HUES64 (cell line): ENCODE data around the gene GLDC.
"Not testable (repeated sequence)": the region's sequence is repeated elsewhere in the genome, so short reads cannot be mapped to it uniquely, and the experiment has no call there.

Experiments used
- H3K27ac ChIP-seq: 2 replicates; pipeline ENCODE4 v1.7.0; 2013; ENCODE audit warnings: low read depth, low read length, inconsistent platforms
- H3K27me3 ChIP-seq: 2 replicates; pipeline ENCODE4 v1.6.1; 2013; ENCODE audit warnings: mild to moderate bottlenecking, low read length; ENCODE audit not compliant: insufficient read depth
- H3K36me3 ChIP-seq: 2 replicates; pipeline ENCODE4 v1.6.1; 2013; ENCODE audit warnings: mild to moderate bottlenecking, low read length; ENCODE audit not compliant: insufficient read depth
- H3K4me1 ChIP-seq: 2 replicates; pipeline ENCODE4 v1.6.1; 2013; ENCODE audit warnings: mild to moderate bottlenecking, low read length, moderate library complexity; ENCODE audit not compliant: insufficient read depth
- H3K4me3 ChIP-seq: 2 replicates; pipeline ENCODE4 v1.5.1; 2013; ENCODE audit warnings: mild to moderate bottlenecking, low read length, moderate library complexity
- H3K9ac ChIP-seq: 2 replicates; pipeline ENCODE4 v1.6.1; 2013; ENCODE audit warnings: mild to moderate bottlenecking, low read depth, low read length
- H3K9me3 ChIP-seq: 2 replicates; pipeline ENCODE4 v1.6.1; 2013; ENCODE audit warnings: low read depth, low read length; ENCODE audit not compliant: insufficient read depth
- WGBS: fragments of 150-250, 120-280 bp; methylation state at CpG from one replicate; pipeline ENCODE4 v1.1.7; 2013; ENCODE audit warnings: missing lambda C conversion rate; 5-methylcytosine and 5-hydroxymethylcytosine counted together

Gene GLDC

GRCh38 chr9:6545017-6545691, 100.4 kb downstream of the GLDC start:
- Histone ChIP-seq H3K27ac (no peak overlapping the region), H3K4me1 (no peaks in the 10 kb centered on the region), H3K27me3 (no peaks in the 10 kb centered on the region), H3K36me3 (peaks cover 65% of the 10 kb centered on the region), H3K4me3 (no peak overlapping the region), H3K9ac (no peak overlapping the region), H3K9me3 (no peaks in the 10 kb centered on the region)
- WGBS = 94% methylated on average over 6 of the region's 8 CpGs

GRCh38 chr9:6543204-6543603, 102.3 kb downstream of the GLDC start:
- Histone ChIP-seq H3K36me3 (peaks cover 64% of the 10 kb centered on the region), H3K9ac (no peak overlapping the region), H3K27me3 (no peaks in the 10 kb centered on the region), H3K4me1 (no peaks in the 10 kb centered on the region), H3K27ac (no peak overlapping the region), H3K9me3 (no peaks in the 10 kb centered on the region), H3K4me3 (no peak overlapping the region)
- 84% methylated on average over 6 of the region's 6 CpGs for WGBS

- WGBS = 92% methylated on average over 4 of the region's 5 CpGs
- H3K9me3 ChIP-seq, H3K9ac ChIP-seq, H3K27me3 ChIP-seq, H3K4me3 ChIP-seq, H3K4me1 ChIP-seq, H3K27ac ChIP-seq: not testable (repeated sequence)
- H3K36me3 ChIP-seq = peaks cover 64% of the 10 kb centered on the region
Measured at GRCh38 chr9:6542617-6543016, 102.9 kb downstream of the GLDC start.

GRCh38 chr9:6538666-6539071, 106.9 kb downstream of the GLDC start:
- Histone ChIP-seq H3K9me3 (no peaks in the 10 kb centered on the region), H3K4me1 (no peaks in the 10 kb centered on the region), H3K4me3 (no peak overlapping the region), H3K27me3 (no peaks in the 10 kb centered on the region), H3K36me3 (peaks cover 67% of the 10 kb centered on the region), H3K27ac (no peak overlapping the region), H3K9ac (no peak overlapping the region)
- WGBS = 85% methylated on average over 3 of the region's 3 CpGs

- 97% methylated on average over 3 of the region's 3 CpGs for WGBS
- peaks cover 72% of the 10 kb centered on the region for H3K36me3 ChIP-seq
- H3K9ac ChIP-seq = no peak overlapping the region
- H3K27me3 ChIP-seq = no peaks in the 10 kb centered on the region
- H3K4me3 ChIP-seq = no peak overlapping the region
- no peak overlapping the region for H3K27ac ChIP-seq
- H3K4me1 ChIP-seq = no peaks in the 10 kb centered on the region
- no peaks in the 10 kb centered on the region for H3K9me3 ChIP-seq
Measured at GRCh38 chr9:6535594-6535993, 109.9 kb downstream of the GLDC start.

- no peaks in the 10 kb centered on the region for H3K36me3 ChIP-seq
- peaks cover 4% of the 10 kb centered on the region; the same call in 1 of the 2 replicates for H3K9me3 ChIP-seq
- no peak overlapping the region for H3K9ac ChIP-seq
- H3K4me3 ChIP-seq = no peak overlapping the region
- no peak overlapping the region for H3K27ac ChIP-seq
- 91% methylated on average over 2 of the region's 2 CpGs for WGBS
- H3K4me1 ChIP-seq = no peaks in the 10 kb centered on the region; the same call in 1 of the 2 replicates
- H3K27me3 ChIP-seq = no peaks in the 10 kb centered on the region
Measured at GRCh38 chr9:6525326-6526045, 120.0 kb downstream of the GLDC start.

GRCh38 chr9:6522263-6522662, 123.3 kb downstream of the GLDC start:
- H3K36me3 ChIP-seq = no peaks in the 10 kb centered on the region
- H3K4me3 ChIP-seq = no peak overlapping the region
- no peak overlapping the region for H3K9ac ChIP-seq
- peaks cover 4% of the 10 kb centered on the region; the same call in 1 of the 2 replicates for H3K9me3 ChIP-seq
- no peaks in the 10 kb centered on the region; the same call in 1 of the 2 replicates for H3K4me1 ChIP-seq
- no peaks in the 10 kb centered on the region for H3K27me3 ChIP-seq
- no peak overlapping the region for H3K27ac ChIP-seq
- WGBS = 95% methylated on average over 3 of the region's 4 CpGs

GRCh38 chr9:6512085-6512657, 133.4 kb downstream of the GLDC start:
- Histone ChIP-seq H3K4me3 (no peak overlapping the region), H3K36me3 (peaks cover 9% of the 10 kb centered on the region; the same call in 1 of the 2 replicates)

GRCh38 chr9:6506571-6506970, 139.0 kb downstream of the GLDC start:
- H3K27me3 ChIP-seq = no peaks in the 10 kb centered on the region
- H3K36me3 ChIP-seq = peaks cover 62% of the 10 kb centered on the region
- H3K27ac ChIP-seq = no peak overlapping the region
- no peaks in the 10 kb centered on the region for H3K9me3 ChIP-seq
- peaks cover 5% of the 10 kb centered on the region; the same call in 1 of the 2 replicates for H3K4me1 ChIP-seq
- no peak overlapping the region for H3K4me3 ChIP-seq
- WGBS = 90% methylated on average over 2 of the region's 2 CpGs
- no peak overlapping the region for H3K9ac ChIP-seq

More at GRCh38 chr9:6512085-6512657, 133.4 kb downstream of the GLDC start:
- no peaks in the 10 kb centered on the region for H3K9me3 ChIP-seq
- no peak overlapping the region for H3K27ac ChIP-seq
- H3K9ac ChIP-seq = no peak overlapping the region
- WGBS = 93% methylated on average over 2 of the region's 3 CpGs
- no peaks in the 10 kb centered on the region for H3K27me3 ChIP-seq
- no peaks in the 10 kb centered on the region for H3K4me1 ChIP-seq

GRCh38 chr9:6502399-6502798, 143.1 kb downstream of the GLDC start:
- Histone ChIP-seq H3K4me1 (peaks cover 5% of the 10 kb centered on the region; the same call in 1 of the 2 replicates), H3K9ac (no peak overlapping the region), H3K27ac (no peak overlapping the region), H3K9me3 (no peaks in the 10 kb centered on the region), H3K36me3 (peaks cover 94% of the 10 kb centered on the region), H3K4me3 (no peak overlapping the region), H3K27me3 (no peaks in the 10 kb centered on the region)
- 93% methylated on average over 2 of the region's 3 CpGs for WGBS

- no peak overlapping the region for H3K4me3 ChIP-seq
- no peak overlapping the region for H3K9ac ChIP-seq
- peaks cover 96% of the 10 kb centered on the region for H3K36me3 ChIP-seq
- peaks cover 2% of the 10 kb centered on the region; the same call in 1 of the 2 replicates for H3K4me1 ChIP-seq
- H3K27me3 ChIP-seq = no peaks in the 10 kb centered on the region
- no peak overlapping the region for H3K27ac ChIP-seq
- 91% methylated on average over 2 of the region's 2 CpGs for WGBS
- no peaks in the 10 kb centered on the region for H3K9me3 ChIP-seq
Measured at GRCh38 chr9:6501526-6502210, 143.9 kb downstream of the GLDC start.
